Kidney (tissue), 14 donors: ENCODE results near the gene ITGA8. TPM values are rescaled to one million over a fixed set of nuclear protein-coding genes. Genes with fewer than 3 reads are reported as not detected.

Source experiments
- DNase-seq, 5 donors: peaks; one replicate each; pipeline ENCODE4 v3.0.0-alpha.2; 2013 to 2020
- FAIRE-seq: peaks from 2 replicates; lab custom pipeline; 2012; peaks lifted over from hg19 to GRCh38; lab: Jason Lieb, UNC
- H3K27ac ChIP-seq, 2 donors: one replicate each; pipeline ENCODE4 v1.7.0; 2013; ENCODE audit warnings: low read depth in 2 of 2, low read length in 2 of 2, inconsistent platforms in 1 of 2
- H3K27me3 ChIP-seq: one replicate; pipeline ENCODE4 v1.7.1; 2013; ENCODE audit warnings: low read length, inconsistent platforms; ENCODE audit not compliant: control insufficient read depth, insufficient read depth
- H3K36me3 ChIP-seq, 3 donors: one replicate each; pipeline versions ENCODE4 v1.7.0 to v1.7.1; 2013; ENCODE audit warnings: low read length in 3 of 3, control low read depth in 1 of 3, inconsistent platforms in 1 of 3; ENCODE audit not compliant: insufficient read depth in 3 of 3, control insufficient read depth in 2 of 3
- H3K4me1 ChIP-seq, 3 donors: one replicate each; pipeline versions ENCODE4 v1.7.0 to v1.7.1; 2013; ENCODE audit warnings: low read length in 3 of 3, inconsistent platforms in 1 of 3, low read depth in 1 of 3; ENCODE audit not compliant: control insufficient read depth in 2 of 3, insufficient read depth in 2 of 3
- H3K4me3 ChIP-seq, 3 donors: one replicate each; pipeline versions ENCODE4 v1.7.0 to v1.8.1; 2013; ENCODE audit warnings: low read length in 3 of 3, control low read depth in 1 of 3, inconsistent platforms in 1 of 3
- H3K9ac ChIP-seq, 3 donors: one replicate each; pipeline versions ENCODE4 v1.7.0 to v1.7.1; 2013; ENCODE audit warnings: low read length in 3 of 3, control low read depth in 1 of 3, inconsistent platforms in 1 of 3
- H3K9me3 ChIP-seq, 3 donors: one replicate each; pipeline versions ENCODE4 v1.7.0 to v1.7.1; 2013; ENCODE audit warnings: low read length in 3 of 3, control low read depth in 1 of 3, inconsistent platforms in 1 of 3; ENCODE audit not compliant: control insufficient read depth in 2 of 3, insufficient read depth in 1 of 3
- intact Hi-C: fragments of 100-400 bp; cut with DNase I; formaldehyde crosslinking; loops from one replicate; pipeline ENCODE4 v1.11.1; 2022
- polyA plus RNA-seq: library from polyadenylated mRNA; stranded (reverse); fragments of 350-450 nt; fragmentation: Illumina TruSeq; extraction: RNeasy Lipid Tissue Mini Kit (QIAGEN cat#74804); gene quantifications from one replicate; pipeline ENCODE4 v1.2.3, GENCODE V29; 2014; ENCODE audit warnings: low read depth, low replicate concordance; ENCODE audit not compliant: insufficient read depth
- total RNA-seq: library from RNA; stranded (reverse); fragmentation: NEBNext Ultra II Directional; extraction: Animal tissue kit (Norgen Biotek cat#: 25700); gene quantifications from one replicate; pipeline ENCODE4 v1.2.1, GENCODE V29; 2021
- TF ChIP-seq, protein P1 (sequence below): IDR thresholded peaks from 3 replicates; pipeline ENCODE4 v1.5.1; 2012; ENCODE audit warnings: mild to moderate bottlenecking, moderate library complexity, borderline replicate concordance; ENCODE audit not compliant: insufficient read depth; ENCODE audit errors: extremely low read depth
- donor health status: control.
- donor health status: control.
- donor health status: control.
- donor health status: control.
- donor health status: control.
- donor health status: DM: yes; HTN: yes; CAD: no.
- donor health status: Normal renal cell carcinoma (clear cell type).

Gene ITGA8
- total and polyA plus RNA-seq, 2 donors from 2014 or later = 10.8 to 22.1 TPM

DNA sequence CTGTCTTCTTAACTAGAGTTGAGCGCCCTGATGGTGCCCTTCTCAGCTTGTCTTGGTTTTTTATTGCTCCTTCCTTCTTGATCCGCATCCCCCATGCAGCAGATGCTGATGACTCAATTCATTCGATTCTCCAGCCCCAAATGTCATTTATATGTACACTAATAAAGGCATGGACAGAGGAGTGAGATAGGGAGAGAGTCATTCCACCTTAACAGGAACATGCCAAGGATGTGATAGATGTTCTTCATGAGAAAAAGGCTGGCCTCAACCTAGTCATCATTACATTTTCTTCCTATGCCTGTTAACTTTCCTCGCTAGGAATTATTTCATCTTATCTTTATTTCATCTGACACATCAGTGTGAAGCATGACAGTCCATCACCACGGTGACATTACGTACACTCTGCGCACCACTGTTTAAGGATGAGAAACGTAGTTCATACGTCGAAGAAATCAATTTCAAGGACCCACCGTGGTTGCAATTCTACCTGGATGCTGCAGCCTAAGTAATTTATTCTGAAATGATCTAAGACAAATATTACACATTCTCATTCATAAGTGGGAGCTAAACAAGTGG is 198.3 kb downstream of the ITGA8 start:
- H3K4me3 ChIP-seq = no peak overlapping the region
- H3K4me1 ChIP-seq = no peaks in the 10 kb centered on the region
- H3K9ac ChIP-seq = no peak overlapping the region
- intact Hi-C loops = no loop called here
- FAIRE-seq (no peak), DNase-seq (no peak)
- no peaks in the 10 kb centered on the region for H3K27me3 ChIP-seq
- TF ChIP-seq, protein P1, sequence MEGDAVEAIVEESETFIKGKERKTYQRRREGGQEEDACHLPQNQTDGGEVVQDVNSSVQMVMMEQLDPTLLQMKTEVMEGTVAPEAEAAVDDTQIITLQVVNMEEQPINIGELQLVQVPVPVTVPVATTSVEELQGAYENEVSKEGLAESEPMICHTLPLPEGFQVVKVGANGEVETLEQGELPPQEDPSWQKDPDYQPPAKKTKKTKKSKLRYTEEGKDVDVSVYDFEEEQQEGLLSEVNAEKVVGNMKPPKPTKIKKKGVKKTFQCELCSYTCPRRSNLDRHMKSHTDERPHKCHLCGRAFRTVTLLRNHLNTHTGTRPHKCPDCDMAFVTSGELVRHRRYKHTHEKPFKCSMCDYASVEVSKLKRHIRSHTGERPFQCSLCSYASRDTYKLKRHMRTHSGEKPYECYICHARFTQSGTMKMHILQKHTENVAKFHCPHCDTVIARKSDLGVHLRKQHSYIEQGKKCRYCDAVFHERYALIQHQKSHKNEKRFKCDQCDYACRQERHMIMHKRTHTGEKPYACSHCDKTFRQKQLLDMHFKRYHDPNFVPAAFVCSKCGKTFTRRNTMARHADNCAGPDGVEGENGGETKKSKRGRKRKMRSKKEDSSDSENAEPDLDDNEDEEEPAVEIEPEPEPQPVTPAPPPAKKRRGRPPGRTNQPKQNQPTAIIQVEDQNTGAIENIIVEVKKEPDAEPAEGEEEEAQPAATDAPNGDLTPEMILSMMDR = no peak
- H3K27ac ChIP-seq = no peak overlapping the region
- H3K9me3 ChIP-seq = no peaks in the 10 kb centered on the region
- no peaks in the 10 kb centered on the region for H3K36me3 ChIP-seq

DNA sequence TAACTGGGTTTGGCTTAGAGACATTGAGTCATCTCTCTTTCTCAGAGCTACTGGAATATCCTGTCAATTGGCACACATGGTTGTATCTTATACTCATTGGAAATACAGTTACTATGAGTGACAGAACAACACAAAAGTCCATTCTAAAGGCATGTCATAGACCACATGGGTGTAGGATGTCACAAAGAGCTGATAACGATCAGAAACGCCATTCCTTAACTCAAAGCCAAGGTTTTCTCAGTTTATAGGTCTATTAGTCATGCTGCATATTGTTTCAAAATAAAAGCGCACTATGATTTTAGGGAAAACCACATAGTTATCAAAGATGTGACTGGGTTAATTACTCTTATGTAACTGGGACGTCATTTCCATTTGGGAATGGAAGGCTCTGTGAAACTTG is 201.5 kb downstream of the ITGA8 start:
- Histone ChIP-seq H3K36me3 (no peaks in the 10 kb centered on the region), H3K4me3 (no peak overlapping the region), H3K4me1 (no peaks in the 10 kb centered on the region), H3K9me3 (no peaks in the 10 kb centered on the region), H3K9ac (no peak overlapping the region), H3K27ac (no peak overlapping the region), H3K27me3 (no peaks in the 10 kb centered on the region)
- DNase-seq = no peak
- intact Hi-C loops = no loop called here
- TF ChIP-seq, protein P1 = no peak
- no peak for FAIRE-seq

DNA sequence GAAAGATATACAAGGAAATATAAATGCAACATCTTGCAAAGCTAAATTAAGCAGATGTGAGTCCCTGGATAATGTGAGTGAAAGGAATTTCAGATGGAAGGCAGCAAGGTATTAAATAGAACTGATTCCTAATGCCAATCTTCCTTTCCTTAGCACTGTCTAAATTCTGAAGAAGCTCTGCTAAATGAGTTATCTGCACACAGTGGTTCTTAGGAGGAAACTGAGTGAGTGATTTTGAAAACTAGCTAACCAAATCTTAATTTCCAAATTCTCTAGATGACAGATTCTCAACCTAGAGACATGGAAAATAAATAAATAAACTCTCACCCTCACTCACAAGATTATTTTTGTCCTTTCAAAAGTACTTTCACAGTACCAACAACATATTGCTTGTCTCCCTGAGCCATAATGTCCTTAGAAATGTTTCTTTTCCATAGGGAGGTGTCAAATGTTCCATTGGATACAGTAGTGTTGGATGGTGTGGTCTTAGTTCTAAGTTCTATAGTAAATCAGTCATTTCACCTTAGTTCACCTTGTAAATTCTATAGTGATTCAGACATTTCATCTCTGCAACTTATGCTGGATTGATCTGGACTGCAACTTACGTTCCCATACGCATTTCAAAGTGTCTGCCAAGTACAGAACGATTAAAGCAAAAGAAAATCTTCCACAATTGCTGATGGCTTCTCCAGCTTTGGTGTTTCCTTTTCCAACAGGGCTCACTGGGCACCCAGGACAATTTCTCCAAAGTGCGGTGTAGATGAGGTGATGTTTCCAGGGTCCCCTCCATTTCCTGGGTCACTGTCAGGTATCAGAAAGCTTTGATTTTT is 203.3 kb downstream of the ITGA8 start:
- H3K4me3 ChIP-seq = no peak overlapping the region
- DNase-seq (no peak), FAIRE-seq (no peak)
- H3K9ac ChIP-seq = no peak overlapping the region
- H3K9me3 ChIP-seq = no peaks in the 10 kb centered on the region
- intact Hi-C loops = no loop called here
- no peaks in the 10 kb centered on the region for H3K27me3 ChIP-seq
- H3K4me1 ChIP-seq = no peaks in the 10 kb centered on the region
- H3K27ac ChIP-seq = no peak overlapping the region
- TF ChIP-seq, protein P1 = no peak
- no peaks in the 10 kb centered on the region for H3K36me3 ChIP-seq
